Stimulated activated memory B cell treated with anti-CD40 and anti-IgM and Interleukin-4, amounts not matched to agents 10 μg/mL and 1 μg/mL and 100 μg/mL, for 72 hours (primary cell): ENCODE results near the gene HBP1.

ENCODE experiments used
- ATAC-seq: fragments of 150-1000 bp; cut with Tn5 transposase; 2 replicates; pipeline ENCODE4 v1.10.0; 2021
- H3K27ac Mint-ChIP-seq: one replicate; pipeline ENCODE4 v1.8.0; 2022; ENCODE audit warnings: mild to moderate bottlenecking, mixed read lengths
- H3K27me3 Mint-ChIP-seq: one replicate; pipeline ENCODE4 v1.8.0; 2022; ENCODE audit warnings: mixed read lengths
- H3K36me3 Mint-ChIP-seq: one replicate; pipeline ENCODE4 v1.8.0; 2022; ENCODE audit warnings: mixed read lengths
- H3K4me1 Mint-ChIP-seq: one replicate; pipeline ENCODE4 v1.8.0; 2022; ENCODE audit warnings: mixed read lengths
- H3K4me3 Mint-ChIP-seq: one replicate; pipeline ENCODE4 v1.8.0; 2022; ENCODE audit warnings: mild to moderate bottlenecking, moderate library complexity, mixed read lengths
- H3K9me3 Mint-ChIP-seq: one replicate; pipeline ENCODE4 v1.8.0; 2022; ENCODE audit warnings: mixed read lengths

Gene HBP1

GRCh38 chr7:107169120-107170050, 582 bp downstream of the HBP1 start:
- H3K27me3 Mint-ChIP-seq, result no peaks in the 10 kb centered on the region

GRCh38 chr7:107170051-107170915, 1.5 kb downstream of the HBP1 start:
- Mint-ChIP-seq H3K27ac (peak overlapping the region; percentile 96), H3K9me3 (no peaks in the 10 kb centered on the region), H3K4me1 (peaks cover 41% of the 10 kb centered on the region), H3K4me3 (peak overlapping the region; percentile 90), H3K27me3 (no peaks in the 10 kb centered on the region), H3K36me3 (peaks cover 6% of the 10 kb centered on the region)
- ATAC-seq, result no peak

More at GRCh38 chr7:107169120-107170050, 582 bp downstream of the HBP1 start:
- Mint-ChIP-seq H3K4me3 (peak overlapping the region; percentile 90), H3K9me3 (no peaks in the 10 kb centered on the region), H3K36me3 (peaks cover 3% of the 10 kb centered on the region), H3K4me1 (peaks cover 35% of the 10 kb centered on the region), H3K27ac (peak overlapping the region; percentile 96)
- peak; percentile 65 for ATAC-seq

GRCh38 chr7:107171496-107171895, 2.7 kb downstream of the HBP1 start:
- peaks cover 6% of the 10 kb centered on the region for H3K36me3 Mint-ChIP-seq
- peaks cover 50% of the 10 kb centered on the region for H3K4me1 Mint-ChIP-seq
- no peak overlapping the region for H3K4me3 Mint-ChIP-seq
- ATAC-seq, result no peak
- H3K27me3 Mint-ChIP-seq, result no peaks in the 10 kb centered on the region
- no peaks in the 10 kb centered on the region for H3K9me3 Mint-ChIP-seq
- H3K27ac Mint-ChIP-seq, result no peak overlapping the region

GRCh38 chr7:107172276-107173032, 3.7 kb downstream of the HBP1 start:
- H3K27ac Mint-ChIP-seq, result no peak overlapping the region
- H3K4me1 Mint-ChIP-seq, result peaks cover 54% of the 10 kb centered on the region
- H3K27me3 Mint-ChIP-seq, result no peaks in the 10 kb centered on the region
- H3K9me3 Mint-ChIP-seq, result no peaks in the 10 kb centered on the region
- no peak overlapping the region for H3K4me3 Mint-ChIP-seq
- no peak for ATAC-seq
- peaks cover 6% of the 10 kb centered on the region for H3K36me3 Mint-ChIP-seq

GRCh38 chr7:107173191-107173590, 4.4 kb downstream of the HBP1 start:
- Mint-ChIP-seq H3K27me3 (no peaks in the 10 kb centered on the region), H3K9me3 (no peaks in the 10 kb centered on the region), H3K27ac (peak overlapping the region; percentile 71), H3K36me3 (peaks cover 6% of the 10 kb centered on the region), H3K4me1 (peaks cover 51% of the 10 kb centered on the region), H3K4me3 (no peak overlapping the region)
- ATAC-seq, result no peak

GRCh38 chr7:107173691-107174406, 5.0 kb downstream of the HBP1 start:
- Mint-ChIP-seq H3K9me3 (no peaks in the 10 kb centered on the region), H3K4me3 (peak overlapping the region; percentile 61), H3K27me3 (no peaks in the 10 kb centered on the region), H3K27ac (peak overlapping the region; percentile 71), H3K4me1 (peaks cover 51% of the 10 kb centered on the region), H3K36me3 (peaks cover 6% of the 10 kb centered on the region)
- peak; percentile 56 for ATAC-seq

- Mint-ChIP-seq H3K4me3 (no peak overlapping the region), H3K27ac (peak overlapping the region; percentile 71), H3K36me3 (peaks cover 25% of the 10 kb centered on the region)
Measured at GRCh38 chr7:107179326-107180164, 10.7 kb downstream of the HBP1 start.

GRCh38 chr7:107180378-107180777, 11.6 kb downstream of the HBP1 start:
- Mint-ChIP-seq H3K27me3 (no peaks in the 10 kb centered on the region), H3K36me3 (peaks cover 33% of the 10 kb centered on the region), H3K4me3 (peak overlapping the region; percentile 4), H3K9me3 (no peaks in the 10 kb centered on the region), H3K27ac (peak overlapping the region; percentile 71), H3K4me1 (peaks cover 35% of the 10 kb centered on the region)
- ATAC-seq, result peak; percentile 58

More at GRCh38 chr7:107179326-107180164, 10.7 kb downstream of the HBP1 start:
- no peak for ATAC-seq
- Mint-ChIP-seq H3K9me3 (no peaks in the 10 kb centered on the region), H3K4me1 (peaks cover 33% of the 10 kb centered on the region), H3K27me3 (no peaks in the 10 kb centered on the region)

- no peak for ATAC-seq
- Mint-ChIP-seq H3K36me3 (peaks cover 41% of the 10 kb centered on the region), H3K4me1 (peaks cover 30% of the 10 kb centered on the region)
Measured at GRCh38 chr7:107181172-107181571, 12.4 kb downstream of the HBP1 start.

GRCh38 chr7:107185716-107186115, 16.9 kb downstream of the HBP1 start:
- Mint-ChIP-seq H3K27ac (no peak overlapping the region), H3K4me1 (peaks cover 13% of the 10 kb centered on the region), H3K27me3 (no peaks in the 10 kb centered on the region), H3K36me3 (peaks cover 70% of the 10 kb centered on the region), H3K4me3 (no peak overlapping the region), H3K9me3 (no peaks in the 10 kb centered on the region)
- no peak for ATAC-seq

More at GRCh38 chr7:107181172-107181571, 12.4 kb downstream of the HBP1 start:
- Mint-ChIP-seq H3K27me3 (no peaks in the 10 kb centered on the region), H3K27ac (peak overlapping the region; percentile 71), H3K9me3 (no peaks in the 10 kb centered on the region), H3K4me3 (no peak overlapping the region)

- H3K36me3 Mint-ChIP-seq, result peaks cover 65% of the 10 kb centered on the region
- H3K27ac Mint-ChIP-seq, result no peak overlapping the region
- H3K9me3 Mint-ChIP-seq, result no peaks in the 10 kb centered on the region
- no peaks in the 10 kb centered on the region for H3K27me3 Mint-ChIP-seq
- no peak overlapping the region for H3K4me3 Mint-ChIP-seq
- ATAC-seq, result no peak
- peaks cover 8% of the 10 kb centered on the region for H3K4me1 Mint-ChIP-seq
Measured at GRCh38 chr7:107186240-107186639, 17.4 kb downstream of the HBP1 start.

GRCh38 chr7:107187774-107188173, 19.0 kb downstream of the HBP1 start:
- Mint-ChIP-seq H3K27me3 (no peaks in the 10 kb centered on the region), H3K9me3 (no peaks in the 10 kb centered on the region), H3K4me3 (no peak overlapping the region), H3K4me1 (peaks cover 8% of the 10 kb centered on the region), H3K27ac (no peak overlapping the region), H3K36me3 (peaks cover 68% of the 10 kb centered on the region)
- ATAC-seq, result no peak

- no peak for ATAC-seq
- Mint-ChIP-seq H3K27ac (no peak overlapping the region), H3K36me3 (peaks cover 64% of the 10 kb centered on the region), H3K4me1 (peaks cover 2% of the 10 kb centered on the region), H3K4me3 (no peak overlapping the region), H3K27me3 (no peaks in the 10 kb centered on the region), H3K9me3 (no peaks in the 10 kb centered on the region)
Measured at GRCh38 chr7:107190090-107190489, 21.3 kb downstream of the HBP1 start.
